Heart right ventricle (tissue), 16 donors: ENCODE measurements around the gene TM2D1. TPM values are rescaled to one million over a fixed set of nuclear protein-coding genes. Genes with fewer than 3 reads are reported as not detected.
A peak's percentile ranks its signal among the peaks of the same experiment; 100 is the strongest.

Experiments
- ATAC-seq, 8 donors: fragments of 200-7000 bp; cut with Tn5 transposase; one replicate each; pipeline ENCODE4 v1.9.1; 2020; ENCODE audit warnings: mild to moderate bottlenecking in 8 of 8, moderate library complexity in 8 of 8, moderate number of reproducible peaks in 1 of 8
- DNase-seq, 2 donors: peaks; one replicate each; pipeline ENCODE4 v3.0.0-alpha.2; 2020
- H3K27ac ChIP-seq, 10 donors: fragments of 200-600 bp; sonication (generic) in 2 of 10; one replicate each; pipeline versions ENCODE4 v1.5.0 to v1.8.0; 2020 to 2022; ENCODE audit warnings: mild to moderate bottlenecking in 3 of 10
- H3K27me3 ChIP-seq, 7 donors: fragments of 200-600 bp; one replicate each; pipeline ENCODE4 v1.8.0; 2021 to 2022; ENCODE audit warnings: mild to moderate bottlenecking in 2 of 7
- H3K36me3 ChIP-seq, 9 donors: fragments of 200-600 bp; sonication (generic) in 1 of 9; one replicate each; pipeline versions ENCODE4 v1.5.0 to v1.8.0; 2020 to 2022; ENCODE audit warnings: mild to moderate bottlenecking in 2 of 9
- H3K4me1 ChIP-seq, 9 donors: fragments of 200-600 bp; sonication (generic) in 1 of 9; one replicate each; pipeline versions ENCODE4 v1.5.0 to v1.8.0; 2020 to 2022; ENCODE audit warnings: mild to moderate bottlenecking in 4 of 9
- H3K4me3 ChIP-seq, 10 donors: fragments of 200-600 bp; sonication (generic) in 2 of 10; one replicate each; pipeline versions ENCODE4 v1.5.0 to v1.8.0; 2020 to 2022; ENCODE audit warnings: mild to moderate bottlenecking in 7 of 10, moderate library complexity in 2 of 10
- H3K9me3 ChIP-seq, 11 donors: fragments of 200-600 bp in 10 of 11; sonication (generic) in 2 of 11; one replicate each; pipeline versions ENCODE4 v1.5.0 to v1.8.0; 2013 to 2022; ENCODE audit warnings: mild to moderate bottlenecking in 2 of 11, control low read depth in 1 of 11, moderate library complexity in 1 of 11
- WGBS, 2 donors: extraction: QIAGEN DNeasy Blood & Tissue Kit; methylation state at CpG; one replicate each; pipeline ENCODE4 v1.1.7; 2013; ENCODE audit warnings: inconsistent platforms in 1 of 2; 5-methylcytosine and 5-hydroxymethylcytosine counted together
- intact Hi-C, 10 donors: fragments of 100-400 bp; cut with DNase I; formaldehyde crosslinking; loops; one replicate each; pipeline versions ENCODE4 v1.11.1 to v1.14.2; 2022
- polyA plus RNA-seq, 2 donors: library from polyadenylated mRNA; stranded (reverse); fragments of 200-250 nt; gene quantifications; one replicate each; pipeline ENCODE4 v1.2.3, GENCODE V29; 2013
- total RNA-seq, 10 donors: library from RNA; stranded (reverse); fragmentation: NEBNext Ultra II Directional in 3 of 10; extraction: Animal tissue kit (Norgen Biotek cat#: 25700) in 3 of 10; gene quantifications; one replicate each; pipeline versions ENCODE4 v1.2.1 to v1.2.4, GENCODE V29; 2021 to 2023
- TF ChIP-seq, protein P1 (sequence below), 9 donors: fragments of 200-600 bp; sonication (generic) in 2 of 9; IDR thresholded peaks; one replicate each; pipeline versions ENCODE4 v1.5.0 to v1.8.0; 2021 to 2022; ENCODE audit warnings: antibody characterized with exemption in 9 of 9, mild to moderate bottlenecking in 5 of 9, moderate library complexity in 1 of 9
- donor health status: Arrhythmogenic right ventricular cardiomyopathy.
- donor health status: ischemic (EF 13 %, LVEDD 7.1; RV severe dilation, severe dysfunction).
- donor health status: healthy with polysubstance abuse.
- donor health status: DM: no; HTN: yes; CAD: no.
- donor health status: DM: no; HTN: no; CAD: no.
- donor health status: ischemic (EF 25% LVEDD 6.9; RV normal size, moderate dysfunction).
- donor health status: ischemic (EF 25% LVEDD 5.7; RV mildly dilated, moderate dysfunction).
- donor health status: healthy.
- donor health status: DM: yes; HTN: yes; CAD: no.
- donor health status: Ischemic cardiomyopathy.
- donor health status: ischemic (EF 35%, LVEDD 5.7; RV mildly dilated, moderate dysfunction).
- donor health status: nonischemic (EF 11% LVEDD 7.7; RV severe dilation, severe dysfunction).
- donor health status: DM: yes; HTN: yes; CAD: no.
- donor health status: PGD.
- donor health status: ischemic (EF 29% LVEDD 5.4; RV normal size, mild dysfunction).
- donor health status: nonischemic (EF 23%, LVEDD 6.1; RV moderate dilation, normal function).

TM2D1 gene
- total and polyA plus RNA-seq, 12 donors: 12.9 to 44.7 (median 36.2) TPM

DNA sequence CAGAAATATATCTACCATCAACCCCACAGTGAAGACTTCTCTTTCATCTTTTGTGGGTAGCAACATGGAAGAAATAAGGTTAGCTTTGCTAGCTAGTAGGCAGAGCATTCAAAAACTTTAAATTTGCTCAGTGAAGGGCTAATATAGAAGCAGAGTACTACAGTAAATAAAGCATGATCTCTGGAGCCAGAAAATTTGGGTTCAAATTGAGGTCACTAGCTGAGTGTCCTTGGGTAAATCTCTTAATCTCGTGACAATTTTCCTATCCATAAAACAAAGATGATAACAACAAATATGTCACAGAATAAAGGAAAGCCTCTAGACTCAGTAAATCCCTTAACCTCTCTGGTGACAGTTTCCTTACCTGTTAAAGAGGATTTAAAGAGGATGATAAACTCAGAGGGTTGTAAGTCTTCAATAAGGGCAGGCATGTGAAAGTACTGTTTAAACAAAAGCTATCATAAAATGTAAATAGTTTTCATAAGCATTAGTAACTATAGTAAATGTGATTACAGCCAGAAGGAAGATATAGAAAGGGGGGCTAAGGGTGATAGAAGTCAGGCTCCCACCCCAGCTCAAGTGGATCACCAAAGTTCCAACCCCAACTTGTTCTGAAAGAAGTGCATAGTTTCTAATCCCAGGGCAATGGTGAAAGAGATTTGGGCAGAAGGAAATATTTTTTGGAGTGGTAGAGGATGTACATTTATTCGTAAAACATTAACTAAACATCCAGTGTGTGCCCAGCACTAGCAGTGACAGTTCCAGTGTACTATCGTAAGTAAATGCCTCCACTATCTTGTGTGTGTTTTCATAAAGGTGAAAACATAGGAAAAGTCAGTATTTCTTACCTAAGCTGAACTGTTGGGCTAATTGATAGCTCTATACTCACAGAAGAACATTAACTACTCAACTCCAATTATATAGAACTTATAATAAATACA is 24.8 kb downstream of the TM2D1 start:
- WGBS, 2 donors: 66 to 70% methylated on average over 3 of the region's 3 CpGs
- Histone ChIP-seq H3K27ac (no peak overlapping the region), H3K9me3 (no peaks in the 10 kb centered on the region), H3K27me3 (no peaks in the 10 kb centered on the region), H3K36me3 (peaks cover 0 to 99% (median 37%) of the 10 kb centered on the region in 9 donors), H3K4me1 (peaks cover 0 to 5% (median 0%) of the 10 kb centered on the region in 9 donors), H3K4me3 (no peak overlapping the region)
- DNase-seq (no peak), ATAC-seq (no peak)
- intact Hi-C loops: loop anchor here in 1 of 10 donors (10.0 kb wide), 1 partner anchor 105 kb away; no protein-coding TSS in a partner anchor
- TF ChIP-seq, protein P1, sequence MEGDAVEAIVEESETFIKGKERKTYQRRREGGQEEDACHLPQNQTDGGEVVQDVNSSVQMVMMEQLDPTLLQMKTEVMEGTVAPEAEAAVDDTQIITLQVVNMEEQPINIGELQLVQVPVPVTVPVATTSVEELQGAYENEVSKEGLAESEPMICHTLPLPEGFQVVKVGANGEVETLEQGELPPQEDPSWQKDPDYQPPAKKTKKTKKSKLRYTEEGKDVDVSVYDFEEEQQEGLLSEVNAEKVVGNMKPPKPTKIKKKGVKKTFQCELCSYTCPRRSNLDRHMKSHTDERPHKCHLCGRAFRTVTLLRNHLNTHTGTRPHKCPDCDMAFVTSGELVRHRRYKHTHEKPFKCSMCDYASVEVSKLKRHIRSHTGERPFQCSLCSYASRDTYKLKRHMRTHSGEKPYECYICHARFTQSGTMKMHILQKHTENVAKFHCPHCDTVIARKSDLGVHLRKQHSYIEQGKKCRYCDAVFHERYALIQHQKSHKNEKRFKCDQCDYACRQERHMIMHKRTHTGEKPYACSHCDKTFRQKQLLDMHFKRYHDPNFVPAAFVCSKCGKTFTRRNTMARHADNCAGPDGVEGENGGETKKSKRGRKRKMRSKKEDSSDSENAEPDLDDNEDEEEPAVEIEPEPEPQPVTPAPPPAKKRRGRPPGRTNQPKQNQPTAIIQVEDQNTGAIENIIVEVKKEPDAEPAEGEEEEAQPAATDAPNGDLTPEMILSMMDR (IDR thresholded peaks at IDR 0.05): no peak

DNA sequence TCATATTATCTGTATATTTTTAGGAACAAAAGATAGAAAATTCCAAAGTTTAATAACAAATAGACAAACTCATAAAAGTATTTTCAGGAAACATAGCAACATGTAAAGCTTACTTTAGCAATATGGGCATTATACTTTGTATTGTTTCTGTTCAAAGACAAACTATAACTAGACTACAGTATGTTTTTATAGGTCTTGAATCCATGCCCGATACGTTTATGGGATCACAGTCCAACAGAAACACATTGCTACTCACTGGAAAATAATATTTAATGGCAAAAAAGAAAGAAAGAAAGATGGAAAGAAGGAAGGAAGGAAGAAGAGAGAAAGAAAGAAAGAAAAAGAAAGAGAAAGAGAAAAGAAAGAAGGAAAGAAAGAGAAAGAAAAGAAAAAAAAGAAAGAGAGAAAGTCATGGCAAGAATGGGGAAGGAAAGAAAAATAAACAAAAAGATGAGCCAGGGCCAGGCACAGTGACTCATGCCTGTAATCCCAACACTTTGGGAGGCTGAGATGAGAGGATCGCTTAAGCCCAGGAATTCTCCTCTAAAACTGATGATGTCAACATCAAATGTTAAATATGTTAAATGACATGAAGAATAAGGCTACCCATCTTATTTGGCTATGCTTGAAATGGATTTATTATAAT is 32.7 kb downstream of the TM2D1 start:
- Histone ChIP-seq H3K27ac (peak overlapping the region in 2 of 10 donors; percentile 11 to 13), H3K4me1 (no peaks in the 10 kb centered on the region), H3K27me3 (no peaks in the 10 kb centered on the region), H3K9me3 (no peaks in the 10 kb centered on the region), H3K36me3 (peaks cover 0 to 82% (median 14%) of the 10 kb centered on the region in 9 donors), H3K4me3 (no peak overlapping the region)
- TF ChIP-seq, protein P1 (IDR thresholded peaks at IDR 0.05): no peak
- intact Hi-C loops: no loop called here
- no peak for ATAC-seq
- WGBS, 2 donors: 63 to 84% methylated on average over 3 of the region's 3 CpGs
- no peak for DNase-seq

DNA sequence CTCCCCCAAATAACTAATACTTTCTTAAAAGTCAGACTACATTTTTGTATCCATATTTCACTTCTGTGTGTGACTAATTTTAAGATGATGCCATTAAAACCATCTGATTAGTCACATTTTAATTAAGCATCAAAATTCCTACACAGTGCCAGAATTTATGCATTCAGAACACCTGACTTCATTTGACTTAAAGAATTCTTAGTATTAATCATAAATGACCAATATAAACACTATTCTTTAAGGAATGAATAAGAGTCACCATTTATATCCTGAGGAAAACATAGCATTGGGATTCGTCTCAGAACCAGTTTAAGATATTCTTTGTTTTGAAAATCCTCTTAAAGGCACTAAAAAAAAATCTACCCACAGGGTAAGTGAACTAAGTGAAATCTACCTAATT is 37.0 kb downstream of the TM2D1 start:
- no peaks in the 10 kb centered on the region for H3K9me3 ChIP-seq
- 91 to 100% methylated on average over 1 of the region's 1 CpG for WGBS, 2 donors
- H3K4me1 ChIP-seq: no peaks in the 10 kb centered on the region
- H3K27ac ChIP-seq: no peak overlapping the region
- no peak for ATAC-seq
- no peak overlapping the region for H3K4me3 ChIP-seq
- TF ChIP-seq, protein P1 (IDR thresholded peaks at IDR 0.05): no peak
- DNase-seq: no peak
- intact Hi-C loops: no loop called here
- H3K27me3 ChIP-seq: no peaks in the 10 kb centered on the region
- peaks cover 0 to 82% (median 0%) of the 10 kb centered on the region in 9 donors for H3K36me3 ChIP-seq

DNA sequence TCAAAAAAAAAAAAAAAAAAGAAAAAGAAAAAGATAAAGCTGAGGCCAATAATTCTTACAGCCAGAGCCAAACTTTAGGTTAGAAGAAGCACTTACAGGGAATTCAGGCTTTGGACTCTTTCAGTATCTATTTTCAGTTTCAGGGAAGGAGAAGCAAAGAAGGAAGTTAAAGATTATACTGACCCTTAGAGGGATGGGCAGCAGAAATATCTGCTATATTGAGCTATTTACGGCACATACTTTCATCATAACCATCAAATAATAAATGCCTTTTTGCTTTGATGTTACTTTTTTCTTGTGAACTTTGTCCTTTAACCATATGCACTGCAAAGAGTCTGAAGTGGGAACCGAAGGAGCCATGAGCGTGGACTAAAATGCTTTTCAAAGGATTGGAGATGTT is 42.0 kb downstream of the TM2D1 start:
- Histone ChIP-seq H3K36me3 (peaks cover 0 to 96% (median 0%) of the 10 kb centered on the region in 9 donors), H3K9me3 (no peaks in the 10 kb centered on the region), H3K27me3 (no peaks in the 10 kb centered on the region), H3K4me1 (no peaks in the 10 kb centered on the region), H3K4me3 (no peak overlapping the region), H3K27ac (no peak overlapping the region)
- TF ChIP-seq, protein P1 (IDR thresholded peaks at IDR 0.05): no peak
- DNase-seq: no peak
- no peak for ATAC-seq
- intact Hi-C loops: no loop called here
- 78 to 100% methylated on average over 3 of the region's 3 CpGs for WGBS, 2 donors
